ENCODE data around the gene TENT5C. TPM values are rescaled to one million over a fixed set of nuclear protein-coding genes. Genes with fewer than 3 reads are reported as not detected.

The TENT5C gene
- total RNA-seq, 2 experiments from 2014 or later = 3.9 to 4.0 TPM

DNA sequence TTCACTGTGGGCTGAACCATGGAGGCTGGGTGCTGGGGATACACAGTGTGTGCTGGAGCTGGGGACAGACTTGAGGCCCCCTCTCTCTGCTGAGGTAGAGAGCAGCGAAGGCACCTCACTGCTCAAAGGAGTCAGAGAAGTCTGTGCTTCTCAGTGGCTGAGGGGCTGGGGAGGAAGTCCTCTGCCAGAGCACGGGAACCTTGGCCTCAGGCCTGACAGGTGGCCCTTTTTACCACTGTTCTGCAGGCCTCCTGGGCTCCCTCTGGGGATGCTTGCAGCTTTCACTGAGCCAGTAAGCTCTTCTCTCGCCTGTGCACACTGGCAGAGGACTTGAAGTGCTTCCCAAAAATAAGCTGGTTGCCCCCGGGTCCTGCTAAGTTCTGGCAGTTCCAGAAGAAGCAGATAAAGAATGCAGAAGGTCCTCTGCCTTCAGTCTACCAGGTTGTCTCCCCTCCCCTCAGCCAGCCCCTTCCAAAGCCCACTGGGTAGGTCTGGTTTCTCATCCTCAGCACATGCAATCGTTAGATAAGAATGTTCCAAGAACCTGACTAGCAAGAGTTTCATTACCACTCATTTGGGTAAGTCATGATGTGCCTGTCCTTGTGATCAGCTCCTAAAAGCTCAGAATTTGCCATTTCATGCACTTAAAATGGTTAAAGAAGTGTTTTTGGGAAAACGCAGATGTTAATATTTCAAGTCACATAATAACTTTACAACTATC is 53.9 kb downstream of the TENT5C start:
- CTCF ChIA-PET = interaction anchor here (1.0 to 1.1 kb wide), 2 partner anchors 36 to 54 kb away, joined by 4 read pairs; partner anchors contain the start of gene TENT5C
- POLR2A ChIA-PET = interaction anchor here (1.0 to 1.3 kb wide), 2 partner anchors 33 to 53 kb away, joined by 3 read pairs; no protein-coding TSS in a partner anchor

- ChIA-PET CTCF (interaction anchor here (0.9 to 1.2 kb wide), 4 partner anchors 16 to 126 kb away, joined by 3 to 6 read pairs (median 4); partner anchors contain the start of gene TENT5C), POLR2A (interaction anchor here (0.6 to 1.3 kb wide), 3 partner anchors 34 to 54 kb away, joined by 3 read pairs; no protein-coding TSS in a partner anchor)
Observed at GRCh38 chr1:117660271-117660965, 54.6 kb downstream of the TENT5C start.

- CTCF ChIA-PET = interaction anchor here (0.9 to 1.2 kb wide), 2 partner anchors 15 to 127 kb away, joined by 3 to 6 read pairs; no protein-coding TSS in a partner anchor
- POLR2A ChIA-PET = interaction anchor here (0.6 kb wide), 1 partner anchor 42 kb away, joined by 3 read pairs; no protein-coding TSS in a partner anchor
Observed at GRCh38 chr1:117661027-117661426, 55.2 kb downstream of the TENT5C start.

DNA sequence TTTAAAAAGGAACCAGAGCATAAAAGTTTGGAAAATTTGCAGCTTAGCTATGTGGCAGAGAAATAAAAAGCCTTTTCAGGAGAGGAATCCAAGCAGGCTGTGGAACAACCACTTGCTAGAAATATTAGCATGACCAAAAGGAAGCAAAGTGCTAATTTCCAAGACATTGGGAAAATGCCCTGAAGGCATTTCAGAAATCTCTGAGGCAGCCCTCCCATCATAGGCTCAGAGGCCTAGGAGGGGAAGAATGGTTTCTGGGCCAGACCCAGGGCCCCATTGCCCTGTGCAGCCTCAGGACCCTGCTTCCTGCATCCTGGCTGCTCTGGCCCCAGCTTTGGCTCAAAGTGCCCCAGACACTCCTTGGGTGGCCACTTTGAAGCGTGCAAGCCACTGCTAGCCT is 56.8 kb downstream of the TENT5C start:
- ChIA-PET CTCF (interaction anchor here (1.7 kb wide), 1 partner anchor 128 kb away, joined by 7 read pairs; no protein-coding TSS in a partner anchor), POLR2A (interaction anchor here (2.6 kb wide), 1 partner anchor 56 kb away, joined by 9 read pairs; the partner anchor contains the start of gene TENT5C)

DNA sequence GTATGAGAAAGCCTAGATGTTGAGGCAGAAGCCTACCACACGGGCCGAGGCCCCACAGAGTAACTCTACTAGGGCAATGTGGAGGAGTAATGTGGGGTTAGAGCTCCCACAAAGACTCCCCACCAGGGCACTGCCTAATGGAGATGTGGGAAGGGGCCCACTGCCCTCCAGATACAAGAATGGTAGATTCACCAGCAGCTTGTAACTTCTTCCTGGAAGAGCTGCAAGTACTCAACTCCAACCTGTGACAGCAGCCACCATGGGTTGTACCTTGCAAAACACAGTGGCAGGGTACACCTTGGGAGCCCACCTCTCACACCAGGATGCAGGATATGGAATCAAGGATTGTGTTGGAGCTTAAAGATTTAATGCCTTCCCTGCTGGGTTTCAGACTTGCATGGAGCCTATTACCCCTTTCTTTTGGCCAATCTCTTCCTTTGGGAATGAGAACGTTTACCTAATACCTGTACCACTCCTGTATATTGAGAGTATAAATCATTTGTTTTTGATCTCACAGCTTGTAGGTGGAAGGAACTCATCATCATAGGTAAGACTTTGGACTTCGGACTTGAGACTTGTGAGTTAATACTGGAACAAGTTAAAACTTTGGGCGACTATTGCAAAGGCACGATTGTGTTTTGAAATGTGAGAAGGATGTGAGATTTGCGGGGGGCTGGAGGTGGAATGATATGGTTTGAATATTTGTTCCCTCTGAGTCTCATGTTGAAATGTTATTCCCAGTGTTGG is 57.5 kb downstream of the TENT5C start:
- POLR2A ChIA-PET = interaction anchor here (2.6 kb wide), 1 partner anchor 57 kb away, joined by 9 read pairs; the partner anchor contains the start of gene TENT5C
- CTCF ChIA-PET = interaction anchor here (1.7 kb wide), 1 partner anchor 129 kb away, joined by 7 read pairs; no protein-coding TSS in a partner anchor

GRCh38 chr1:117664314-117664713 is 58.5 kb downstream of the TENT5C start:
- ChIA-PET CTCF (interaction anchor here (1.0 to 2.0 kb wide), 3 partner anchors 10 to 94 kb away, joined by 3 to 6 read pairs (median 5); no protein-coding TSS in a partner anchor), POLR2A (interaction anchor here (1.6 to 2.2 kb wide), 2 partner anchors 9 to 58 kb away, joined by 5 to 15 read pairs; partner anchors contain the start of gene TENT5C)

DNA sequence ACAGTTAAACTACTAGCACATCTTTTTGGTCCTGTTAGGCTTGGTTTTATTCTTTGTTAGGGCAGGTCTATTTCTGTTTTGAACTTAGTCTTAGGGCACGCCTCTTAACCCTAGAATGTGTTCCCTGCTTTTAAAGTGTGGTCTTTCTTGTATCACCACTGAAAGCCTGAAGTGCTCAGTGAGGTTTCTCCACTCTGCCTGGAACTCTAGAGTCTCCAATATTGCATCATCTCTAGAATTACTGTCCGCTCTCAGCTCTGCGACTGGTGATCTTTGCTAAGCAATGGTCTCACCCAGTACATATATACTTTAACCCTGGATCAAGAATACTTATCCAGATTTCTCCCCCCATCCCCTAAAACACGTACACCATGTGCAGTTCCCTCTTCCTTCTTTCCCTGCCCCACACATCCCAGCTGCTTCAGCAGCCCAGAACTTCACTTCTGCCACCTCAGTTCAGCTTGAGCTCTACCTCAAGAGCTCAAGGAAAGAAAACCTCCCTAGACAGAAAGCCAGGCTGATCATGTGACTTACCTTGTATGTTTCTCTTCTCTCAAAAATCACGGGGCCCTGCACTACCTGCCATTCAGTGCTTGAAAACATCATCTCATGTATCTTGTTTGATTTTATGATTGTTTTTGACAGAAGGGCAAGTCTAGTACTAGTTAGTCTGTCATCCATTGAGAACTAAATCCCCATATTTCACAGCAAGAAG is 59.9 kb downstream of the TENT5C start:
- ChIA-PET POLR2A (interaction anchor here (1.6 to 2.2 kb wide), 2 partner anchors 10 to 59 kb away, joined by 5 to 15 read pairs; partner anchors contain the start of gene TENT5C), CTCF (interaction anchor here (0.7 to 2.0 kb wide), 5 partner anchors 10 to 297 kb away, joined by 3 to 6 read pairs (median 3); no protein-coding TSS in a partner anchor)

DNA sequence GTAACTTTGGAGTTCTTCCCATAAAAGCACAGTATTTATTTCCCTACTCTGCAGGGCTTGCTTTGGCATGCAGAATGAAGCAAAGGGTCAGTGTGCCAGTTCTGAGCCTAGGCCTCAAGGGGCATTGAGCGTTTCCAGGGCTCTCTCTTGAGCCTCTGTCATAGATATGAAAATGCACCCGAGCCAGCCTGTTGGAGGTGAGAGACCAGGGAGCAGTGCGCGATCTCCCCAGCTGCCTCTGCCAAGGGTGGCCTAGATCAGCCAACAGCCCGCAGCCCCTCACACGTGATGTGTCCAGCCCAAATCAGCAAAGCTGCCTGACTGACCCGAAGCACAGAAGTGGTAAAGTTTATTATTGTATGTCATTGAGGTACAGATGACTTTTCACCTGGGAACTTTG is 63.7 kb downstream of the TENT5C start:
- ChIA-PET POLR2A (no interaction called here), CTCF (no interaction called here)

DNA sequence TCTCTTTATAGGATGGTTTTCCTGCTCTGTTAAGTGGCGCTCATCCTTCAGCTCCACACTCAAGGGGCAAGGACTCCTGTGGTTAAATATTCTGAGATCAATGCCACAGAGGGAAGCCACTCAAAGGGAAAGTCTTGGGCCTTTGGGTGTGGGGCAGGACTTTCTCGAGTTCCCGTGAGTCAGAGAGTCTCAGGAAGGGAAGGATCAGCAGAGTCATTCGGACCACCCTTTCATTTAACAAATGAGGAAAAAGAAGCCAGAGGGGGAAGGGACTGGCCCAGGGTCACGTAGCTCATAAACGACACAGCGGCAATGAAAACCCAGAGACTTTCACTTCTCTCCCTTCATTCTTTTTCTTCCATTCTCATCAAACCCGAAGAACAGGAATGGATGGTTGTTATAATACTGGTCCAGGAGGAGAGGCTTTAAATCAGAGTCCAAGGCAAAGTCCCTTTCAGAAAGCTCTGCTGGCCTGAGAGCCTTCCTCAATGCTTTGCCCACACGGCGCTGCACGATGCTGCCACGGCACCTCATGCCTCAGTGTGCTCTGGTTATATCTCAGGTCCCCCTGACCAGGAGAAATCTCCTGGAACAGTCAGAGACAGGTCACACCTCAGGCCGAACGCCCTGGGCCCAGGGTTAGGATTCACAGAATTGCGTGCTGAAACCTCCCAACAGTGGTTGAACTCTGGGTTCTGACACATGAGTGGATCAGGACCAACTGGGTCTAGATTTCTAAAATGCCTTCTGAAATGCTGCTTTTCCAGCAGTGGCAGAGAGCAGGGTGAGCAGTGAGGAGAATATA is 65.3 kb downstream of the TENT5C start:
- ChIA-PET CTCF (no interaction called here), POLR2A (no interaction called here)

GRCh38 chr1:117671781-117672501 is 66.1 kb downstream of the TENT5C start:
- ChIA-PET POLR2A (interaction anchor here (0.6 kb wide), 1 partner anchor 74 kb away, joined by 4 read pairs; no protein-coding TSS in a partner anchor), CTCF (no interaction called here)

DNA sequence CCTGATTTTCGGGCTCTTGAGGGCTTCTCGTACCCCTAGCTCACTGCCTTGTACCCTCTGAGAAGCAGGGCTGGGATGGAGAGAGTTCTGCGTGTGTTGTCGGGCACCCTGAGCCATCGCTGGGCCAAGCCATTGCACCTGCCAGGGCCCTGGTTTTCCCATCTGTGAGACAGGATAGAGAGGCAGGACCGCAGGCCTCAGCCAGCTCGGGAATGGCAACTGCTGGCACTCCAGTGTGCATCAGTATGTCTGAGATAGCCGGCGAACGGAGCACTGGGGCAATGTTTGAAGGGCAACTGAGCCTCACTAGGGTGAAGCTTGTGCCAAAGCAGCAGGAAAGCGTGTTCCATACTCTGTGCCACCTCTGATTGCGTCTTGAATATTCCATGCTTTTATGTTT is 66.9 kb downstream of the TENT5C start:
- POLR2A ChIA-PET = no interaction called here
- CTCF ChIA-PET = interaction anchor here (0.7 to 2.2 kb wide), 2 partner anchors 18 to 28 kb away, joined by 3 to 5 read pairs; no protein-coding TSS in a partner anchor

GRCh38 chr1:117673405-117673804 is 67.6 kb downstream of the TENT5C start:
- ChIA-PET POLR2A (no interaction called here), CTCF (interaction anchor here (0.7 to 3.9 kb wide), 8 partner anchors 9 to 160 kb away, joined by 3 to 30 read pairs (median 4); no protein-coding TSS in a partner anchor)

DNA sequence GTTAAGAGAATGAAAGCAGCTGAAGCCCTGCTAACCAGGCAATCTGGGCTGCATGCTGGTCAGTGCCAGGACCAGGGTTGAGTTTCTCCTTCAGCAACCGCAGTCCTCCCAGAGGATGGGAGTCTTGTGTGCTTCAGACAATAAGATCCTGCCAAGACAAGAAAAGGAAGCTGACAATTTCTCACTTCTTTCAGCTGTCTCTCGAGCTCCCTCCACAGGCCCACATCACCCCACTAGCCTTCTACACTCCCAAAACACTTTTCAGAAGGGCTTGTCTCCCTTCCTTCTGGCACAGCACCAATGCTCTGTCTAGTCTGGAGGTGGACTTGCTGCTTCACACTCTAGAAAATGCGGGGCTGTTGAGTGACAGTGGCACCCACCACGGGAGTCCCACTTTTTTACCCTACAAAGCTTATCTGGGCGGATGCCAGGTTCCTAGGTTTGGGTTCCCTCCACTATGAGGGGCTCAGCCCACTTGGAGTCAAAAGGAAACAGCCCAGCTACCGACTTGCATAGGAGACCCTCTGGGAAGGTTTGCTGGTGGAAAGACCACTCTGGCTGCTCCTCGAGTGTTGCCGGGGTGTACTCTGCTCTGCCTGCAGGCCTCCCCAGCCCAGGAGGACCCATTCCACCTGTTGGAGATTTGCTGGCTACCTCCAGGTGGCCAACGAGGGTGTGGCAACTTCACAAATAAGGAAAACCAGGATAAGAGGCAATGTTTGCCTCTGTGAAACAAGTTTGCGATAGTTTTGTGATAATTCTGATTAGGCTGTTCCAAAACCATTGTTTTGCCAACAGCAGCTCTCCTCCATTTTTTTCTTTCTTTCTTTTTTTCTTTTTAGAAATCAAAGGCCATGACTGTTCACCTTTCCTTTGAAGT is 68.9 kb downstream of the TENT5C start:
- ChIA-PET CTCF (interaction anchor here (0.7 to 3.9 kb wide), 11 partner anchors 10 to 162 kb away, joined by 3 to 30 read pairs (median 4); no protein-coding TSS in a partner anchor), POLR2A (no interaction called here)

- POLR2A ChIA-PET = no interaction called here
- CTCF ChIA-PET = interaction anchor here (1.0 to 3.9 kb wide), 3 partner anchors 15 to 141 kb away, joined by 3 to 30 read pairs (median 8); no protein-coding TSS in a partner anchor
Observed at GRCh38 chr1:117675907-117676430, 70.1 kb downstream of the TENT5C start.

DNA sequence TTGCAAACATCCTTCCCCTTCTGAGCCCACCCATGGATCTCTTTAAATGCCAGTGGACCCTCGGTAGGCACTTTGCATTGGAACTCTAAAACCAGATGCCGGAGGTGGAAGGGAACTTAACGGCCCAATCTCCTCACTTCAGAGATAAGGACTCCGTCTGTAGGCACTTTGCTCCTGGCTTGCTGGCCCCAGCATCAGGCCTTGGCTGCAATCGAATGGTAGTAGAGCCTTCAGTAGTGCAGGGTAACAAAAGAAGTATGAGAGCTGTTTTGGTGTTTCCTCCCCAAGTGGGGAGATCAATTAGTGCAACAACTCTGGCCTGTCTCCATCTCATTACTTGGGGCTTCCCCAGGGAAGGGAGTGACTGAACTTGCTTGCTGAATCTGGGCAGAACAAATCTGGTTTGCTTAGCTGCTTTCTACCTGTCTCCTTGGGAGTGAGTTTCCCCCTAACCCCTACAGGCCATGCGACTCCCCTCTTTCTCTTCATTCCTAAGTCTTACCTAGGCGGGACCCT is 70.8 kb downstream of the TENT5C start:
- CTCF ChIA-PET = interaction anchor here (1.0 to 3.9 kb wide), 2 partner anchors 16 to 142 kb away, joined by 3 to 30 read pairs; no protein-coding TSS in a partner anchor
- POLR2A ChIA-PET = no interaction called here
